SK-N-SH (cell line): ENCODE measurements around the gene C19orf44.
"Not testable (repeated sequence)": the region's sequence is repeated elsewhere in the genome, so short reads cannot be mapped to it uniquely, and the experiment has no call there.

Experiments used
- CTCF ChIP-seq: fragments of 200-600 bp; sonication (generic); IDR thresholded peaks from 2 replicates; pipeline ENCODE4 v1.6.1; 2017; ENCODE audit warnings: antibody characterized with exemption, mild to moderate bottlenecking, moderate library complexity
- EP300 ChIP-seq, 2 experiments: IDR thresholded peaks; 2 replicates each; pipeline versions ENCODE4 v1.4.0 to v1.6.1; 2012; ENCODE audit warnings: borderline replicate concordance in 1 of 2, low read depth in 1 of 2, low read length in 1 of 2
- JUND ChIP-seq: IDR thresholded peaks from 2 replicates; pipeline ENCODE4 v1.4.0; 2012
- POLR2AphosphoS5 ChIP-seq: IDR thresholded peaks from 2 replicates; pipeline ENCODE4 v1.6.1; 2012; ENCODE audit warnings: low read depth, low read length
- TCF12 ChIP-seq: IDR thresholded peaks from 2 replicates; pipeline ENCODE4 v1.4.0; 2012
- TF ChIP-seq, protein P1 (sequence below): IDR thresholded peaks from 2 replicates; pipeline ENCODE4; 2012

GRCh38 chr19:16486476-16486875, 9.7 kb upstream of the C19orf44 start:
- not testable (repeated sequence) for TF ChIP-seq TCF12; POLR2AphosphoS5; CTCF; EP300 (IDR thresholded peaks at IDR 0.05; ENCODE audit: borderline replicate concordance in 1 of 2, low read depth in 1 of 2, low read length in 1 of 2); JUND
- TF ChIP-seq, protein P1, sequence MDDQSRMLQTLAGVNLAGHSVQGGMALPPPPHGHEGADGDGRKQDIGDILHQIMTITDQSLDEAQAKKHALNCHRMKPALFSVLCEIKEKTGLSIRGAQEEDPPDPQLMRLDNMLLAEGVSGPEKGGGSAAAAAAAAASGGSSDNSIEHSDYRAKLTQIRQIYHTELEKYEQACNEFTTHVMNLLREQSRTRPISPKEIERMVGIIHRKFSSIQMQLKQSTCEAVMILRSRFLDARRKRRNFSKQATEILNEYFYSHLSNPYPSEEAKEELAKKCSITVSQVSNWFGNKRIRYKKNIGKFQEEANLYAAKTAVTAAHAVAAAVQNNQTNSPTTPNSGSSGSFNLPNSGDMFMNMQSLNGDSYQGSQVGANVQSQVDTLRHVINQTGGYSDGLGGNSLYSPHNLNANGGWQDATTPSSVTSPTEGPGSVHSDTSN: not testable (repeated sequence)
